ENCODE data around the gene CBR3. TPM values are rescaled to one million over a fixed set of nuclear protein-coding genes. Genes with fewer than 3 reads are reported as not detected.

The CBR3 gene
- total and polyA plus RNA-seq, 10 donors = 1.4 to 4.5 (median 2.9) TPM

- WGBS, 5 donors = 77 to 92% (median 82%) methylated on average over 7 of the region's 7 CpGs
- H3K36me3 ChIP-seq = no peaks in the 10 kb centered on the region
- no peaks in the 10 kb centered on the region for H3K9me3 ChIP-seq
- H3K27ac ChIP-seq = peak overlapping the region in 2 of 8 donors; percentile 15 to 20
- TF ChIP-seq, protein P1, sequence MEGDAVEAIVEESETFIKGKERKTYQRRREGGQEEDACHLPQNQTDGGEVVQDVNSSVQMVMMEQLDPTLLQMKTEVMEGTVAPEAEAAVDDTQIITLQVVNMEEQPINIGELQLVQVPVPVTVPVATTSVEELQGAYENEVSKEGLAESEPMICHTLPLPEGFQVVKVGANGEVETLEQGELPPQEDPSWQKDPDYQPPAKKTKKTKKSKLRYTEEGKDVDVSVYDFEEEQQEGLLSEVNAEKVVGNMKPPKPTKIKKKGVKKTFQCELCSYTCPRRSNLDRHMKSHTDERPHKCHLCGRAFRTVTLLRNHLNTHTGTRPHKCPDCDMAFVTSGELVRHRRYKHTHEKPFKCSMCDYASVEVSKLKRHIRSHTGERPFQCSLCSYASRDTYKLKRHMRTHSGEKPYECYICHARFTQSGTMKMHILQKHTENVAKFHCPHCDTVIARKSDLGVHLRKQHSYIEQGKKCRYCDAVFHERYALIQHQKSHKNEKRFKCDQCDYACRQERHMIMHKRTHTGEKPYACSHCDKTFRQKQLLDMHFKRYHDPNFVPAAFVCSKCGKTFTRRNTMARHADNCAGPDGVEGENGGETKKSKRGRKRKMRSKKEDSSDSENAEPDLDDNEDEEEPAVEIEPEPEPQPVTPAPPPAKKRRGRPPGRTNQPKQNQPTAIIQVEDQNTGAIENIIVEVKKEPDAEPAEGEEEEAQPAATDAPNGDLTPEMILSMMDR (IDR thresholded peaks at IDR 0.05 in 8 of 11, conservative IDR thresholded peaks at IDR 0.05 in 3 of 11) = no peak
- TF ChIP-seq POLR2AphosphoS5 (IDR thresholded peaks at IDR 0.05) (no peak), POLR2A (IDR thresholded peaks at IDR 0.05) (no peak)
- no peak overlapping the region for H3K4me3 ChIP-seq
- intact Hi-C loops (cut with DNase I; ENCODE audit: low total_unique reads) = no loop called here
- H3K27me3 ChIP-seq (replicated peaks in 1 of 7) = no peaks in the 10 kb centered on the region
- no peak for DNase-seq
- H3K4me1 ChIP-seq = peaks cover 0 to 6% (median 2%) of the 10 kb centered on the region in 6 donors
These were observed 14.5 kb upstream of the CBR3 start for GRCh38 chr21:36120304-36120888.

- intact Hi-C loops (cut with DNase I; ENCODE audit: low total_unique reads) = no loop called here
- Histone ChIP-seq H3K27me3 (replicated peaks in 1 of 7) (no peaks in the 10 kb centered on the region), H3K4me3 (no peak overlapping the region), H3K9me3 (no peaks in the 10 kb centered on the region), H3K27ac (no peak overlapping the region), H3K4me1 (peaks cover 0 to 13% (median 3%) of the 10 kb centered on the region in 6 donors), H3K36me3 (no peaks in the 10 kb centered on the region)
- no peak for DNase-seq
- no peak for TF ChIP-seq POLR2AphosphoS5 (IDR thresholded peaks at IDR 0.05)
- TF ChIP-seq, protein P1 (IDR thresholded peaks at IDR 0.05 in 8 of 11, conservative IDR thresholded peaks at IDR 0.05 in 3 of 11) = peak in 7 of 11 experiments; percentile 11 to 47 (median 33)
- WGBS, 5 donors = 53 to 73% (median 61%) methylated on average over 4 of the region's 4 CpGs
These were observed 11.9 kb upstream of the CBR3 start for GRCh38 chr21:36122977-36123376.

- Histone ChIP-seq H3K36me3 (no peaks in the 10 kb centered on the region), H3K4me3 (no peak overlapping the region), H3K27me3 (replicated peaks in 1 of 7) (no peaks in the 10 kb centered on the region), H3K9me3 (no peaks in the 10 kb centered on the region), H3K4me1 (peaks cover 0 to 16% (median 3%) of the 10 kb centered on the region in 6 donors), H3K27ac (no peak overlapping the region)
- intact Hi-C loops (cut with DNase I; ENCODE audit: low total_unique reads) = no loop called here
- DNase-seq = no peak
- WGBS, 5 donors = 55 to 94% (median 90%) methylated on average over 2 of the region's 2 CpGs
- TF ChIP-seq POLR2A (IDR thresholded peaks at IDR 0.05) (no peak), POLR2AphosphoS5 (IDR thresholded peaks at IDR 0.05) (no peak)
- TF ChIP-seq, protein P1 (IDR thresholded peaks at IDR 0.05 in 8 of 11, conservative IDR thresholded peaks at IDR 0.05 in 3 of 11) = no peak
These were observed 10.5 kb upstream of the CBR3 start for GRCh38 chr21:36124395-36124794.

DNA sequence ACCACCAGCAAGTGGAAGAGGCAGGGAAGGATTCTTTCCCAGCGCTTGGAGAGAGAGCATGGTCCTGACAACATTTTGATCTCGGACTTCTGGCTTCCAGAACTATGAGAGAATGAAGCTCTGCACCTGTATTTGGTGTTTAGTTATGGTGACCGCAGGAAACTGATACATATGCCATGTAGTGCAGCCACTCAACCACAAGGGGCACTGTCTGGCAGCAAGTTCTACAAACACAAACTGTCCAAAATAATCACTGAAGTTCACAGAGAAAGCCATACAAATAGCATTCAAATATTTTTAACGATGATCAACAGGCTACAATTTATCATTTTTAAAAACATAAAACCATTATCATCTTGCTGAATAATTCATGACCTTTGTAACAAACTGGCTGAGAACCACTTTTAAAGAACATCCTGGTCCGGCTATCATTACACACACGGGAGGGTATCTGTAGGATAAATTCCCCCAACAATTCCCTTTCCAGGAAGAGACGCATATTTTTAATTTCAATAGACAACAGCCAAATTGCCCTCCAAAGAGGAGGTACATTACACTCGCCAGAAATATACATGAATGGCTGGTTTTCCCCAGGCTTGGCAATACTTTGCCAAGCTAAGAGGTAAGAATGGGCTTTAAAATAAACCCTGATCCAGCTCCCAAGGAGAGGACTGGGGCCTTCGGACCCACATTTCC, 9.2 kb upstream of the CBR3 start:
- DNase-seq = no peak
- no peaks in the 10 kb centered on the region for H3K27me3 ChIP-seq (replicated peaks in 1 of 7)
- intact Hi-C loops (cut with DNase I; ENCODE audit: low total_unique reads) = no loop called here
- TF ChIP-seq POLR2A (IDR thresholded peaks at IDR 0.05) = no peak
- TF ChIP-seq, protein P1 (IDR thresholded peaks at IDR 0.05 in 8 of 11, conservative IDR thresholded peaks at IDR 0.05 in 3 of 11) = peak; percentile 63 to 92 (median 86)
- WGBS, 5 donors = 23 to 40% (median 35%) methylated on average over 9 of the region's 9 CpGs
- H3K36me3 ChIP-seq = no peaks in the 10 kb centered on the region
- peaks cover 0 to 25% (median 5%) of the 10 kb centered on the region in 6 donors for H3K4me1 ChIP-seq
- H3K9me3 ChIP-seq = no peaks in the 10 kb centered on the region
- peak overlapping the region in 1 of 8 donors; percentile 37 for H3K27ac ChIP-seq
- no peak overlapping the region for H3K4me3 ChIP-seq

Data from spleen (tissue), 11 donors.